Measurements from ENCODE around the gene WASHC2C.
"Not testable (repeated sequence)": the region's sequence is repeated elsewhere in the genome, so short reads cannot be mapped to it uniquely, and the experiment has no call there.

WASHC2C gene, protein sequence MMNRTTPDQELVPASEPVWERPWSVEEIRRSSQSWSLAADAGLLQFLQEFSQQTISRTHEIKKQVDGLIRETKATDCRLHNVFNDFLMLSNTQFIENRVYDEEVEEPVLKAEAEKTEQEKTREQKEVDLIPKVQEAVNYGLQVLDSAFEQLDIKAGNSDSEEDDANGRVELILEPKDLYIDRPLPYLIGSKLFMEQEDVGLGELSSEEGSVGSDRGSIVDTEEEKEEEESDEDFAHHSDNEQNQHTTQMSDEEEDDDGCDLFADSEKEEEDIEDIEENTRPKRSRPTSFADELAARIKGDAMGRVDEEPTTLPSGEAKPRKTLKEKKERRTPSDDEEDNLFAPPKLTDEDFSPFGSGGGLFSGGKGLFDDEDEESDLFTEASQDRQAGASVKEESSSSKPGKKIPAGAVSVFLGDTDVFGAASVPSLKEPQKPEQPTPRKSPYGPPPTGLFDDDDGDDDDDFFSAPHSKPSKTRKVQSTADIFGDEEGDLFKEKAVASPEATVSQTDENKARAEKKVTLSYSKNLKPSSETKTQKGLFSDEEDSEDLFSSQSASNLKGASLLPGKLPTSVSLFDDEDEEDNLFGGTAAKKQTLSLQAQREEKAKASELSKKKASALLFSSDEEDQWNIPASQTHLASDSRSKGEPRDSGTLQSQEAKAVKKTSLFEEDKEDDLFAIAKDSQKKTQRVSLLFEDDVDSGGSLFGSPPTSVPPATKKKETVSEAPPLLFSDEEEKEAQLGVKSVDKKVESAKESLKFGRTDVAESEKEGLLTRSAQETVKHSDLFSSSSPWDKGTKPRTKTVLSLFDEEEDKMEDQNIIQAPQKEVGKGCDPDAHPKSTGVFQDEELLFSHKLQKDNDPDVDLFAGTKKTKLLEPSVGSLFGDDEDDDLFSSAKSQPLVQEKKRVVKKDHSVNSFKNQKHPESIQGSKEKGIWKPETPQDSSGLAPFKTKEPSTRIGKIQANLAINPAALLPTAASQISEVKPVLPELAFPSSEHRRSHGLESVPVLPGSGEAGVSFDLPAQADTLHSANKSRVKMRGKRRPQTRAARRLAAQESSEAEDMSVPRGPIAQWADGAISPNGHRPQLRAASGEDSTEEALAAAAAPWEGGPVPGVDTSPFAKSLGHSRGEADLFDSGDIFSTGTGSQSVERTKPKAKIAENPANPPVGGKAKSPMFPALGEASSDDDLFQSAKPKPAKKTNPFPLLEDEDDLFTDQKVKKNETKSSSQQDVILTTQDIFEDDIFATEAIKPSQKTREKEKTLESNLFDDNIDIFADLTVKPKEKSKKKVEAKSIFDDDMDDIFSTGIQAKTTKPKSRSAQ (N-terminal part only)

DNA sequence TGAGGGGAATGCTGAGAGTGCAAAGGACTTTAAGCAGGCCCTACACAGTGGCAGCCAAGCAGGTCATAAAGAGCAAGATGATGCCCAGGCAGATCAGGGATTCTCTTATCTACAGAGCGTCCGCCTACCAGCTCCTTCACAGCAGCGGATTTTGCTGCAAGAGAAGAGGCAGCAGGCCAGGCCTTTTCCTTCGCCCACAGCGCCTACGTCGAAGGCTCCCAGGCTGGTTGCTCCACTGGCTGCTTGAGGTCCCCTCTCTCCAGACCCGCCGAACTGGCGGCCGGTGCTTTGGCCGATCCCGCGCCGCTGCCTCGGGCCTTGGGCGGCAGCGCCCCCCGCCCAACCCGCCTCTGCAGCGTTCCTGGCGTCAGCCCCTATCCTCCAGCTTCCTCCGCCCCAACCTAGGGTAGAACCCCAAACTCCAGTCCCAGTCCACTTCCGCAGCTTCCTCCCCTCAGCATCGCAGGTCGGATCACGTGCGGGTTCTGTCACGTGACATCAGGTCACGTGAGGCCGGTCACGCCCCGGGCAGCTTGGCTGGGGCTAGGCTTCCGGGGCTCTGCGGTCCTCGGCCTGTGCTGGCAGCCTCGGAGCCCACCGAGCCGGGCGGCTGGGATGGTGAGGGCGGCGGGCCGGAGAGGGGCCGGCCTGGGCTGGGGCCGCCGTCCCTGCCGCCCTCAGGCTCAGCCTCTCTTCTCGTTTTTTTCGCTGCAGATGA lies at the start of gene WASHC2C:
TSS of gene WASHC2C (plus strand) at position 564 of the 718 bp plus-strand sequence. CDS start at position 616, 52 bp downstream.
- peak within 1 kb of the TSS; percentile 51; the same call in 1 of the 2 replicates for H3K27ac ChIP-seq

GRCh38 chr10:45678467-45678866 lies 48.6 kb upstream of the WASHC2C start:
- H3K4me3 ChIP-seq, H3K9me3 ChIP-seq, H3K36me3 ChIP-seq, H4K20me1 ChIP-seq, H3K27me3 ChIP-seq, H3K4me1 ChIP-seq, H3K9ac ChIP-seq, H3K4me2 ChIP-seq, H3K27ac ChIP-seq: not testable (repeated sequence)

More for the DNA sequence above, at the start of gene WASHC2C:
- Histone ChIP-seq H3K4me2 (peak within 1 kb of the TSS; percentile 76), H3K4me3 (peak within 1 kb of the TSS; percentile 76), H3K9ac (peak within 1 kb of the TSS; percentile 76)
- not testable (repeated sequence) for H3K36me3 ChIP-seq, H4K20me1 ChIP-seq, H3K4me1 ChIP-seq, H3K9me3 ChIP-seq, H3K27me3 ChIP-seq

DNA sequence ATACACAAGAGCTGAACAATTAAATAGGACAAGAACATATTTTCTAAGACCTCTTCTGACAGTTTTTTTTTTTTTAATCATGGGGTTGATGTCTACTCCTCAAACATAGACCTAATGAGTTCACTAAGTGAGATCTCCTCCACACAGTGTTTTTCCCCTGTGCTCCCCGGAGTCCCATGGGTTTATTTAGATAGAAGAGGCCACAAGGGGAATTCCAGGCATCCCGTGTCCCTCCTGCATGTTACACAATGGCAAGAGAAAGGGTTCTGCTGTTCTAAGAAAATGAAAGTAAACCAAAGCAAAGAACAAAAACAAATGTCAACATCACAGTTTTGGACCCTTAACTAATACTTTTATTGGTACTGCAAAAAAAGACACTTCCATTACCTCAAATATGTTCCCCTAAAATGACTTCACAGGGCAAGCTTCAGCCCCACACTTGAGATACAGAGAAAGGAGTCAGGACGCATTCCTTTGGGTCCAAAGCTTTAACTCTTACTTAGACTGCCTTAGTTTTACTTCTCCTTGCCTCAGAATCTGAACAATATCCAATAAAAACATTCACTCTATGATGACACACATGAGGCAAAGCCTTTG lies 16.8 kb upstream of the WASHC2C start:
- H3K9me3 ChIP-seq, H3K4me1 ChIP-seq, H3K36me3 ChIP-seq, H3K4me3 ChIP-seq, H3K27ac ChIP-seq, H3K9ac ChIP-seq, H4K20me1 ChIP-seq, H3K27me3 ChIP-seq, H3K4me2 ChIP-seq: not testable (repeated sequence)

- H3K27ac ChIP-seq, H3K4me3 ChIP-seq, H3K9me3 ChIP-seq, H3K9ac ChIP-seq, H3K4me1 ChIP-seq, H3K36me3 ChIP-seq, H4K20me1 ChIP-seq, H3K4me2 ChIP-seq, H3K27me3 ChIP-seq: not testable (repeated sequence)
Observed at GRCh38 chr10:45711223-45711622, 15.8 kb upstream of the WASHC2C start.

DNA sequence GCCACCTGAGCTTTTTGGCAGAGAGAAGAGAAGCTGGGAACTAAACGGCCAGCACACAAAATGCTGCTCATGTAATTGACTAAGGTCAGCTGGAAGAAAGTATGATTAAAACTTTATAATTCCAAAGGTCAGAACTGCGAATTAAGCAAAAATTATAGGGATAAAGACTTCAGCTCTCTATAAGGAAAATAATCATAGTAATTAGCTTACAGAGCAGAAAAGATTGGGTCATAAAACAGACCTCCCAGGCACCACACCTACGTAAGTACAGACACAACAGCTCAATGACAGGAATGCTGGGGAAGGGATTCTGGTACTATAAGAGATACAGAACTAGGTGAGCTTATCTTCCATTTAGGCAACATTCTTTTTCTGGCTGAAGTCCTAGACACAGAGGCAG lies 10.0 kb upstream of the WASHC2C start:
- H3K4me3 ChIP-seq, H4K20me1 ChIP-seq, H3K27me3 ChIP-seq, H3K4me2 ChIP-seq, H3K27ac ChIP-seq, H3K9ac ChIP-seq, H3K9me3 ChIP-seq, H3K4me1 ChIP-seq, H3K36me3 ChIP-seq: not testable (repeated sequence)

GRCh38 chr10:45717642-45718041 lies 9.4 kb upstream of the WASHC2C start:
- H3K36me3 ChIP-seq, H3K4me1 ChIP-seq, H3K27me3 ChIP-seq: not testable (repeated sequence)

DNA sequence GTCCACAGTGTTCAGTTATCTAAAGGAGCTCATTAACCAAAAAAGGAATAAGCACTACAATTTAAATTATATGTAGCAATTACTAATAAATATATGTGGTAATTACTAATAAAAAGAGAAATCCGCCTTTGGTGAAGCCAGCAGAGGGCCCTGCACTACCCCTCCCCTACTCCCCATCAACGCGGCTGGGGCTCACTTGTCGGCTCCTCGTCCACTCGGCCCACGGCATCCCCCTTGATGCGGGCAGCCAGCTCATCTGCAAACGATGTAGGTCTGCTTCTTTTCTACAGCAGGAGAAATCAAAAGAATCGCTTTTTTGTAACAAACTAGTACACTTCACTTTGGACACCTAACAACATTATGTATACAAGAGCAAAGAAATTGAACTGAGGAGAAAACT lies 5.6 kb upstream of the WASHC2C start:
- H3K4me1 ChIP-seq, H3K36me3 ChIP-seq, H3K27me3 ChIP-seq, H3K4me3 ChIP-seq, H4K20me1 ChIP-seq, H3K4me2 ChIP-seq, H3K27ac ChIP-seq, H3K9ac ChIP-seq, H3K9me3 ChIP-seq: not testable (repeated sequence)

More at GRCh38 chr10:45717642-45718041, 9.4 kb upstream of the WASHC2C start:
- H3K27ac ChIP-seq, H3K4me2 ChIP-seq, H3K9ac ChIP-seq, H3K9me3 ChIP-seq, H3K4me3 ChIP-seq, H4K20me1 ChIP-seq: not testable (repeated sequence)

DNA sequence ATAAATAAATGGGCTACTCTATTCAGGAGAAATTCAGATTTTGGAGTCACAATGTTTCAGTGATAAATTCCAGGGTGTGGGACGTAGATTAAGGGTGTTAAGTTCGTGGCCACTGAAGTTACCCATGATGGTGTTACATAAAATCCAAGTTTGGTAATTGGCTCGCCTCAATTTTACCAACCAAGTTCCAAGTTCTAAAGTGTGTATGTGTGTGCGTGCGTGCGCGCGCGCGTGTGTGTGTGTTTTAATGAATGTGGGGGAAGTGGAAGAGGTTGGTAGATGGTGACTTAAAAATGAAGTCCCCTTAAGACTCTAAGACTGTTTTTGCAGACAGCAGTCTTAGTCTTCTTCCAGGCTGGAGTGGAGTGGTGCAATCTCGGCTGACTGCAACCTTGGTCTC lies 3.2 kb upstream of the WASHC2C start:
- H3K36me3 ChIP-seq, H3K4me1 ChIP-seq, H3K27me3 ChIP-seq, H3K4me3 ChIP-seq, H3K9me3 ChIP-seq, H3K4me2 ChIP-seq, H3K9ac ChIP-seq, H3K27ac ChIP-seq, H4K20me1 ChIP-seq: not testable (repeated sequence)

- H3K4me3 ChIP-seq, result peak overlapping the region; percentile 76
- not testable (repeated sequence) for H3K36me3 ChIP-seq, H3K9me3 ChIP-seq, H3K4me1 ChIP-seq, H4K20me1 ChIP-seq, H3K27me3 ChIP-seq
- H3K27ac ChIP-seq, result peak overlapping the region; percentile 51; the same call in 1 of the 2 replicates
- H3K4me2 ChIP-seq, result peak overlapping the region; percentile 76
- H3K9ac ChIP-seq, result peak overlapping the region; percentile 76
Observed at GRCh38 chr10:45727421-45727965, 427 bp downstream of the WASHC2C start.

DNA sequence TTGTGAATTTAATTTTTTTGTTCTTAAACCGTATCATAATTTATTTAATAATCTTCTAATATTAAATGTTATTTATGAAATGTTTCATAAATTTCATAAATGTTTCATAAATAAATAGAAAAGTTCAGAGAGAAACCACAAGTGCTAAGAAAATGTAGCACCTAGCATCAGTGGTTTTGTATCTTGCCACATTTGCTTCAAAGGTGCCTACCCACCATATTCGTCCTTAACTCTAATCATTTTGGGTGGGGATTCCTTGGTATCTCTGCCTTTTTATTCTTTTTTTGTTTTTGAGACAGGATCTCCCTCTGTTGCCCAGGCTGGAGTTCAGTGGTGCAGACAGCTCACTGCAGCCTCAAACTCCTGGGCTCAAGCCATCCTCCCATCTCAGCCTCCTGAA lies 7.4 kb downstream of the WASHC2C start:
- not testable (repeated sequence) for H3K4me2 ChIP-seq, H3K4me3 ChIP-seq, H4K20me1 ChIP-seq, H3K4me1 ChIP-seq, H3K27ac ChIP-seq, H3K36me3 ChIP-seq, H3K9ac ChIP-seq, H3K9me3 ChIP-seq, H3K27me3 ChIP-seq

DNA sequence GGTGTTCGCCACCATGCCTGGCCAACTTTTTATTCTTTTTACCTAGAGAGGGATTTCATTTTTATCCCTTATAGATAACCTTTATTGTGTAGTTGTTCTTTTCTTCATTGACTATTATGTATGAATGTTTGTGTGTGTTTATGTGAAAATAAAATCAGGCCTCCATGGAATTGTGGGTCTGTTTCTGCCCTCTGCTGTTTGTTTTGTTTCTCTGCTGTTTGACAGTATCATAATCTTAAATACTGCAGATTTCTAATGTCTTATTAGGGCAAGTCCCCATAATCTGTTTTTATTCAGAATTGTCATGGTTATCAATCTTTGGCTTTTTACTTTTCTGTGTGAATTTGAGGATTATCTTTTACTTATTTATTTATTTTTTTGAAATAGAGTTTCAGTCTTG lies 7.8 kb downstream of the WASHC2C start:
- not testable (repeated sequence) for H3K4me3 ChIP-seq, H3K27ac ChIP-seq, H3K36me3 ChIP-seq, H3K4me2 ChIP-seq, H3K4me1 ChIP-seq, H3K9me3 ChIP-seq, H3K9ac ChIP-seq, H3K27me3 ChIP-seq, H4K20me1 ChIP-seq

DNA sequence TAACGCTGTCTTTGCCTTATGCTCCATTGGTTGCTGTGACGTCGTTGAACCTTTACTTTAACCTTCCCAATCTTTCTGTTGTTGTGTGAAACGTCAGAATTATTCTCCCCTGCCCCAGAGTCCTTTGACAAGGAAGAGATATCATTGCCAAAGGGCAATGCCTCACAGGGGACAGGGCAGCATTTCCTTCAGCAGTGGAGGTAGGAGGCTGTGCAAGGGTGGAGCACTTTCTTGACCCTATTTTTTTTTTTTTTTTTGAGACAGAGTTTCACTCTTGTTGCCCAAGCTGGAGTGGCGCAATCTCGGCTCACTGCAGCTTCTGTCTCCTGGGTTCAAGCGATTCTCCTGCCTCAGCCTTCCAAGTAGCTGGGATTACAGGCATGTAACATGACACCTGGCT lies 14.5 kb downstream of the WASHC2C start:
- not testable (repeated sequence) for H3K4me1 ChIP-seq, H3K9ac ChIP-seq, H3K36me3 ChIP-seq, H3K27me3 ChIP-seq, H4K20me1 ChIP-seq, H3K9me3 ChIP-seq, H3K4me3 ChIP-seq, H3K4me2 ChIP-seq, H3K27ac ChIP-seq

GRCh38 chr10:45742014-45742413 lies 14.9 kb downstream of the WASHC2C start:
- not testable (repeated sequence) for H3K4me2 ChIP-seq, H3K27me3 ChIP-seq, H3K4me1 ChIP-seq, H3K27ac ChIP-seq, H3K9ac ChIP-seq, H4K20me1 ChIP-seq, H3K9me3 ChIP-seq, H3K36me3 ChIP-seq, H3K4me3 ChIP-seq

Measured in BLaER1 (cell line).